Mucosa of gallbladder (tissue), 1 donor: ENCODE measurements around the gene BANP. TPM values are rescaled to one million over a fixed set of nuclear protein-coding genes. Genes with fewer than 3 reads are reported as not detected.
"Not testable (repeated sequence)": the region's sequence is repeated elsewhere in the genome, so short reads cannot be mapped to it uniquely, and the experiment has no call there.

Experiments
- DNase-seq: peaks from one replicate; pipeline ENCODE4 v3.0.0-alpha.2; 2020; ENCODE audit warnings: low spot score
- total RNA-seq: library from RNA; stranded (reverse); gene quantifications from one replicate; pipeline ENCODE4 v1.2.1, GENCODE V29; 2021
- donor health status: DM: no; HTN: no; CAD: no.

Gene BANP
- total RNA-seq, 1 donor from 2014 or later = 31.7 TPM

- DNase-seq = no peak
Measured at GRCh38 chr16:87966064-87966645, 14.9 kb downstream of the BANP start.

GRCh38 chr16:87966685-87967185 lies 15.5 kb downstream of the BANP start:
- DNase-seq = no peak

DNA sequence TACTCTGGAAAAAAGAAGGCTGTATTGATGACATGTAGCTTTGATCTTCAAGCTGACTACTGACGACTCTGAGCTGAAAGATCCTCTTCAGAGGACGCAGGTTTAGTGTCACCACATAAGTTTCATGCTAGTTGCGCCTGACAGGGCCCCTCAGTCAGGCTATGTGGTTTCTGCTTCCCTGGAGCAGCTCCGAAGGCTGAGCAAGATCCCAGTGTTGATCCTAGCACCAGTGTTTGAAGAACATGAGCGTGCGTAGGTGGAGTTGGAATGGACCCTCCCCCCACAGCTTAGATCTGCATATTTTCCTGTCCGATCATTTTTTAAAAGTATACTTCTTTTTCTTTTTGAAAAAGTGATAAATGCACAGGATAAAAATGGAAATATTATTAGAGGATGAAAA lies 17.3 kb downstream of the BANP start:
- DNase-seq = no peak

DNA sequence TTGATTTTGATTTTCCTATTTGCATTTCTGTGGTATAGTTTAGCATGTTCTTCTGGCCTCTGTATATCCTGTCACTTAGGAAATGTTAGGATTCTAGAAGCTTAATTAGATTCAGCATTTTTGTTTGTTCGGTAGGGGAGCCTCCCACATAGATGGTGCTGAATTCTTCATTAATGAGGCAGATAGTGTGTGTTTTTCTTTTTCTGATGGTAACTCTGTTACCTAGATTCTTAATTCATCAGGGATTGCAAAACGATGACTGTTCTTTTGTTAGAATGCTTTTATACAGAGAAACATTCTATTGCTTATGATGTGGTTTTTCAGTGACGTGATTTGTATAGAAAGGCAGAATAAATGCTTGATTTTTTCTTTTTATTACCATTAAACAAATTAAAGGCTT lies 19.0 kb downstream of the BANP start:
- DNase-seq = no peak

GRCh38 chr16:87971933-87972332 lies 20.7 kb downstream of the BANP start:
- DNase-seq = no peak

DNA sequence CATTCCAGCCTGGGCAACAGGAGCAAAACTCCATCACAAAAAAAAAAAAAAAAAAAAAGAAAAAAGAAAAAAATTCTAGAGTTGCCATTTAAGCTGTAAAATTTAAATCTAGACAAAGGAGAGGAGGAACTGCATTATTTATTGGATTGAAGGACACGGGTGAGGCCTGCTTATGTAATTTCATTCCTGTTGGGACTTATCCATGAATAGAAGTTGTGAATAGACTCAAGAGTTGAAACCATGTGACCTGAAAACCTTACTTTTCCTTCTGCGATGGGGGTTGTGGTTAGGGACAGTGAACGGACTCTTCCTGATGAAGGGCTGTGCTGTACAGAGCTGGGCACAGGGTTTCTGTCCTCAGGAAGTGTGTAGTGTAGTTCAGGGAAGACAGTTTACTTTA lies 22.5 kb downstream of the BANP start:
- DNase-seq = no peak

DNA sequence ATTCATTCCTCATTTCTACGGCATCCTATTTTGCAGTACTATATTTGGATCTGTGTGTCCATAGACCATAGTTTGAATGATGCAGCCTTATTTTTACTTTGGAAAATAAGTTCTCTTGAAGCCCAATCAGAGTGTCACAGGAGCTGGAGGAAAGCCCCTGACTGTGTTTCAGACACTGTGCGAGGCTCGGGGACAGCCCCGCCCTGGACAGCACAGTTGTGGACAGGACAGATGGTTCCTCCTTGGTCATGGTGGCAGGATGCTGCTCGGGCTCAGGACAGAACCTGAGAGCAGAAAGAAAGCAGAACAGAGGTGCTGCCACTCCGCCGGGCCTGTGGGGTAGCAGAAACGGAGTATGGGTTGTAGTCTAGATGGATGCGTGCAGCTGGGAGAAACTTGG lies 22.9 kb downstream of the BANP start:
- no peak for DNase-seq

DNA sequence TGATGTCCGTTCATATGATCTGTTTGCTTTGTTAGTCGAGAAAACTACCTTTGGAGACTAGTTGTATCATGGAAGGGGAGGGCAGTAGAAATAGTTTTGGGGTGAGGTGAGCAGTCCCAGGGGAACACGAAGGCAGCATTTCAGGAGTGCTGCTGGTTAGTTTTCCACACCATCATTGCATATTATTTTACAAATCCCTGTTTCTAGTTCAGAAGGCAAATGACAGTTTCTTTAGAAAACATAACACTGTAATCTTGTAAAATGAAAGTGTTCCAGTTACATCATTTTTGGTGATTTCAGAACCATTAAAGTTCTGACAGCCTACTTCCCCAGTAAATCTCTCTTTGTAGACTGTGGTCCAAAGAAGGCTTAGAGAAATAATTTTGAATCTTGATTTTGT lies 25.4 kb downstream of the BANP start:
- no peak for DNase-seq

DNA sequence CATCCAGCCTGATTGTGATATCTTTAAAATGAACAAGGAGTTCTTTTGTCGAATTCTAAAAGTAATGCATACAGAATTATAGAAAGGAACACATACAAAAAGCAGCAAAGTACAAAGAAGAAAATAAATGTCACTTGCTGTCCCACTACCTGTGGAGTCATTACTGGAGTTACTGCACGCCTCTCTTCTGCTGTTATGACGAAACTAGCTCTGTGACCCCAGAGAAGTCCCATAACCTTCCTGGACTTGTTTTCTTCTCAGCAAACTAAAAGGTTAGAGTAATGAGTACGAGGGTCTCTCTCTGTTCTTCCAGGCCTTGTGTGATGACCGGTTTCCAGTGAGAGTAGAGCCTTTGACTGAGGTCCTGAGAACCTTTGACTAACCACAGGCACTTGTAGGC lies 26.9 kb downstream of the BANP start:
- DNase-seq = no peak

DNA sequence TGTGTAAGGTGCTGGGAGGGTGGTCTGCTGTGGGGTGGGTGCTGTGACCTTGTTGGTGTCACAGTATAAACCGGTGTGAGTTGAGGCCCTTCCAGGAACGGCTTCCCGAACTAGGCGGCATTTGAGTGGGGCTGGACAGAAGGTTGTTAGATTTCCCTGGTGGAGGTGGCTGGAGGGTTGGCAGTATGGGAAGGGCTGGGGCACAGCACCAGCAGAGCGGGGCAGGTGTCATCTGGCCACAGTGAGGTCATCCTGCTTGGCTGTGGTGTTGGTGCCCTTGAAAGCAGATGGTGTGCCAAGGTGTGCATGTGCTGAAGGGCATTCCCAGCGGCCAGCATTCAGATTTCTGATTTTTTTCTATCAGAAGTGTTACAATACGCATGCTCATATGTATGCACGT lies 28.1 kb downstream of the BANP start:
- no peak for DNase-seq

GRCh38 chr16:87979911-87980630 lies 28.8 kb downstream of the BANP start:
- DNase-seq = not testable (repeated sequence)

DNA sequence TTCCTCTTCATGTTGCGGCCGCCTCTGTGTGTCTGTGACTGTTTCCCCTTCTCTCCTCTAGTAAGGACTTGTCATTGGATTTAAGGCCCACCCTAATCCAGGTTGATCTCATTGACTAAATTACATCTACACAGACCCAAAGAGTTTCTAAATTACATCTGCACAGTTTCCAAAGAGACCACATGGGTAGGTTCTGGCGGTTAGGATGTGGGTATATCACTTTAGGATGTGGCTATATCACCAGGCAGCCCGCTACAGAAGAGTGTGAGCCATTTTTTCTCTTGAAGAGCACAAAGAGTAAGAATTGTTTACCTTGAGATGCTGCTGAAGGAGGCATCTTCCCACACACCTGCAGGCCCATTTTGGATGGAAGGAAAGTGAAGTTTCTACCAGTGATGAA lies 30.1 kb downstream of the BANP start:
- DNase-seq = not testable (repeated sequence)

DNA sequence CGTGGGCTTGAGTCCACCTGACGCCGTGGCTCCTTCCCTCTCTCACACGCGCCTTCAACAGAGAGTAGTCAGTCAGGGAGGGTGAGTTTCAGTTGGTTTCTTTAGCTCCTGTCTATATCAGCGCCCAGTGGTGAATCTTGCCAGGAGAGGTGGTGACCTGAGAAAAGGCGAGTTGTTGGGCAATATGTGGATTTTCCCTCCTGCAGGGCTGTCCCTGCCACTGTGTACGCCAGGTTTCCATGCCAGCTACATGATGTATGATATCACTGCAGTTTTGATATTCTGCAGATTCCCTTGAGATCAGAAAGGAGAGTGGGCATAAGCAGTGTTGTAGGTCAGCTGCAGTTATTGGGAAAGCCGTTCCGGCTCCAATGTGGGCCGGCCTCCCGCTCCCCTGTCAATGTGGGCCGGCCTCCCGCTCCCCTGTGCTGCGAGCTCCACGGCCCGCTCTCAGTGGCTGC lies 31.4 kb downstream of the BANP start:
- peak; percentile 80 for DNase-seq

GRCh38 chr16:87983072-87983736 lies 32.0 kb downstream of the BANP start:
- DNase-seq = not testable (repeated sequence)

DNA sequence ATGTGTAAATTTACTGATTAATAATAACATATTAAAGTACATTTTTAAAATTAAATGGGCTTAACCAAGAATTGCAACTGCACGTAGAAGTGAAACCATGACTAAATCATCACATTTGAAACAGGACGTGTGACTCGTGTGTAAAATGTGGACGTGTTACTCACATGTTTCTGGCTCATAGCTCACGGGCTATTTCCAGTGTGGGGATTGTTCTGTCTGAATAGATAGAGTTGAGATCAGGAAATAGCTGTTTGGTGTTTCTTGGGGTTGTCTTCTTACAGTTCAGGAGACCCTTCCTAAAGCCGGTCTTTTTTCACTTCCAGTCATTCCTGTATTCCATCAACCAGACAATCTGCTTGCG lies 32.5 kb downstream of the BANP start:
- DNase-seq = not testable (repeated sequence)

GRCh38 chr16:87984180-87984579 lies 32.9 kb downstream of the BANP start:
- not testable (repeated sequence) for DNase-seq

GRCh38 chr16:87984632-87985267 lies 33.5 kb downstream of the BANP start:
- DNase-seq = no peak

DNA sequence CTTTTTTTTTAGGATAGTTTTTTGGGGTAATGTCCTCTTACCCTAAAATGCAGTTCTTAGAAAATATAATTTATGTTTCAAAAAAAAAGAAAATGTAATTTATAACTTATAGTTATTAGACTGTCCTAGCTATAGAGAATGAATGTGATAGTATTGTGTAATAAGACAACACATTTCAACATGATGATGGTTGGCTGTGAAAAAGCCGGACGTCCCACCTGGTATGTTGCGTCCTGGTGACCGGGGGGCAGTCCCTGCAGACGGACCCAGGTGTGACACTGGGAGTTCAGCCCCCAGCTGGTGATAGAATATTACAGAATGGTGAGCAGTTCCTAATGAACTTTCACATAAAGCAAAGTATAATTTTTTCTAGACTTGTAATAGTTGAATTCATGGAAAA lies 34.3 kb downstream of the BANP start:
- DNase-seq = not testable (repeated sequence)

GRCh38 chr16:87986361-87986849 lies 35.2 kb downstream of the BANP start:
- DNase-seq = not testable (repeated sequence)

DNA sequence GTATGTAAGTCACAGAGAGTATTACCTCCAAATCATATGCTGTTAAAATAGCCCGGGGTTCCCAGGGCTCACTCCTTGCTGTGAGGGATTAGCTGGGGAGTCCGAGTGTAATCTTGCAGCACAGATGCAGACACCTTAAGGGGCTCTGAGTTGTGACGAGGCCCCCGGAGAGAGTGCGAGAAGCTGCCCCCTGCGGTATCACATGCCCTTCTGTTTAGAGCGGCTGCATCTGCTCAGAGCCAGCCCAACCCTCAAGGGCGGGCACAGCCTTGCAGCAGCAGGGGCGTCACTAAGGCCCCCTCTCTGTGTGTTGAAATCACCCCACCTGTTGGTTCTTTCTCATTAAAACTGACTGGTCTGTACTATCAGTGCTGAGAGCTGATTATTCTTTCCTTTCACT lies 37.4 kb downstream of the BANP start:
- not testable (repeated sequence) for DNase-seq

GRCh38 chr16:87990254-87990653 lies 39.0 kb downstream of the BANP start:
- not testable (repeated sequence) for DNase-seq

DNA sequence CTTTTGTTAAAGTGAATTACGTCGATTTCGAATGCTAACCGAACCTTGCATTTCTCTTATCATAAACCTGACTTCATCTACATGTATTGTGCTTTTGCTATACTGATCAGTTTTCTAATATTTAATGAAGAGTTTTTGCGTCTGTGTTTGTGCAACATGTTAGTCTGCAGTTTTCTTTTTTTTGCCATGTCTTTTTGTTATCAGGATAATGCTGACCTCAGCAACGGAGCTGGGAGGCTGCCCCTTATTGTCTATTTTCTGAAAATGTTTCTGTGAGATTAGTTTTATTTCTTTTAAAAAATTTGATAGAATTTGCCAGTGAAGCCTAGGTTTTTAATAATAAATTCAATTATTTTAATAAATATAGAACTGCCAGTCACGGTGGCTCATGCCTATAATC lies 40.9 kb downstream of the BANP start:
- not testable (repeated sequence) for DNase-seq
